Esophagus muscularis mucosa (tissue), 3 donors: ENCODE results near the gene LHX2.

ENCODE experiments used
- CTCF ChIP-seq, 3 experiments: fragments of 200-600 bp in 2 of 3; fragments of 450-650 bp in 1 of 3; sonication (generic) in 2 of 3; IDR thresholded peaks; one replicate each; pipeline ENCODE4 v1.5.1; 2017 to 2019; ENCODE audit warnings: antibody characterized with exemption in 3 of 3, mild to moderate bottlenecking in 2 of 3, moderate library complexity in 1 of 3
- POLR2A ChIP-seq: fragments of 450-650 bp; IDR thresholded peaks from one replicate; pipeline ENCODE4 v1.6.1; 2017; ENCODE audit warnings: antibody characterized with exemption, moderate library complexity, mild to moderate bottlenecking, low read depth

- TF ChIP-seq CTCF (IDR thresholded peaks at IDR 0.05), result no peak
- TF ChIP-seq POLR2A, result no peak
Observed at GRCh38 chr9:124078641-124079040, 67.1 kb downstream of the LHX2 start.
